Keratinocyte (primary cell): ENCODE measurements around the gene GRIPAP1. TPM values are rescaled to one million over a fixed set of nuclear protein-coding genes. Genes with fewer than 3 reads are reported as not detected.

Source experiments
- DNase-seq: peaks from one replicate; pipeline ENCODE4 v3.0.0-alpha.2; 2011; ENCODE audit warnings: low read depth, missing footprints, low spot score
- FAIRE-seq: peaks from 2 replicates; lab custom pipeline; 2011; peaks lifted over from hg19 to GRCh38; lab: Jason Lieb, UNC
- H2AFZ ChIP-seq: 2 replicates; pipeline ENCODE4 v1.6.0; 2012; ENCODE audit warnings: low read length, control low read depth, inconsistent platforms; ENCODE audit not compliant: control insufficient read depth
- H3K27ac ChIP-seq: 2 replicates; pipeline ENCODE4 v1.5.1; 2011; ENCODE audit warnings: low read length; ENCODE audit not compliant: control insufficient read depth, insufficient read depth
- H3K27me3 ChIP-seq: 3 replicates; pipeline ENCODE4 v1.6.0; 2011; ENCODE audit warnings: low read length; ENCODE audit not compliant: control insufficient read depth, insufficient read depth; ENCODE audit errors: extremely low read depth
- H3K36me3 ChIP-seq, 2 experiments: 2 replicates in 1 of 2; 3 replicates in 1 of 2; pipeline ENCODE4 v1.5.1; 2011; ENCODE audit warnings: low read length in 2 of 2, mild to moderate bottlenecking in 1 of 2; ENCODE audit not compliant: control insufficient read depth in 2 of 2, insufficient read depth in 2 of 2; ENCODE audit errors: extremely low read depth in 1 of 2
- H3K4me1 ChIP-seq: 3 replicates; pipeline ENCODE4 v1.5.1; 2011; ENCODE audit warnings: low read length; ENCODE audit not compliant: control insufficient read depth, insufficient read depth; ENCODE audit errors: extremely low read depth
- H3K4me2 ChIP-seq: 3 replicates; pipeline ENCODE4 v1.6.0; 2011; ENCODE audit warnings: low read depth, low read length; ENCODE audit not compliant: control insufficient read depth, insufficient read depth; ENCODE audit errors: extremely low read depth
- H3K4me3 ChIP-seq, 3 experiments: fragments of 200-600 bp in 1 of 3; sonication (generic) in 1 of 3; 2 replicates in 2 of 3; 3 replicates in 1 of 3; pipeline ENCODE4 v1.5.1; 2011 to 2016; ENCODE audit warnings: low read length in 3 of 3, mild to moderate bottlenecking in 3 of 3, control low read depth in 2 of 3, inconsistent platforms in 1 of 3, low read depth in 1 of 3, mixed read lengths in 1 of 3, mixed run types in 1 of 3, moderate library complexity in 1 of 3; ENCODE audit not compliant: control insufficient read depth in 2 of 3, insufficient read depth in 2 of 3; ENCODE audit errors: extremely low read depth in 1 of 3
- H3K79me2 ChIP-seq: 2 replicates; pipeline ENCODE4 v1.6.0; 2012; ENCODE audit warnings: low read length; ENCODE audit not compliant: control insufficient read depth, insufficient read depth
- H3K9ac ChIP-seq: 3 replicates; pipeline ENCODE4 v1.6.0; 2011; ENCODE audit warnings: low read length; ENCODE audit not compliant: control insufficient read depth, insufficient read depth; ENCODE audit errors: extremely low read depth
- H3K9me1 ChIP-seq: 3 replicates; pipeline ENCODE4 v1.6.0; 2011; ENCODE audit warnings: low read length; ENCODE audit not compliant: control insufficient read depth, insufficient read depth; ENCODE audit errors: extremely low read depth
- H3K9me3 ChIP-seq: 2 replicates; pipeline ENCODE4 v1.5.1; 2012; ENCODE audit warnings: low read depth, low read length; ENCODE audit not compliant: control insufficient read depth
- H4K20me1 ChIP-seq: 3 replicates; pipeline ENCODE4 v1.6.0; 2011; ENCODE audit warnings: low read length; ENCODE audit not compliant: control insufficient read depth, insufficient read depth; ENCODE audit errors: extremely low read depth
- CTCF ChIP-seq, 3 experiments: IDR thresholded peaks in 1 of 3; conservative IDR thresholded peaks in 1 of 3; optimal IDR thresholded peaks in 1 of 3; 2 replicates in 2 of 3; 3 replicates in 1 of 3; pipeline versions ENCODE3 to v1.5.1; 2011; ENCODE audit warnings: low read length in 3 of 3, mild to moderate bottlenecking in 3 of 3, moderate library complexity in 2 of 3, control low read depth in 1 of 3, inconsistent platforms in 1 of 3; ENCODE audit not compliant: insufficient read depth in 2 of 3; ENCODE audit errors: extremely low read depth in 1 of 3
- EZH2 ChIP-seq: IDR thresholded peaks from one replicate; pipeline ENCODE4 v1.6.1; 2012; ENCODE audit warnings: inconsistent platforms, mild to moderate bottlenecking, low read length, moderate library complexity
- dilution Hi-C: fragments of 300-500 bp; cut with MboI; formaldehyde crosslinking; loops from one replicate; pipeline ENCODE4 v1.7.0; 2020; ENCODE audit warnings: low sequenced_read_pairs; ENCODE audit not compliant: extremely low pct_ligation_motif_present
- polyA plus RNA-seq, 5 experiments: library from polyadenylated mRNA; depleted of rRNA in 3 of 5; stranded (reverse) in 3 of 5; stranded (forward) in 1 of 5; unstranded in 1 of 5; fragments of >200 nt; gene quantifications; 1 replicate in 1 of 5; 2 replicates in 3 of 5; 3 replicates in 1 of 5; pipeline versions ENCODE4 v1.2.1 to v1.2.3, GENCODE V29; 2011 to 2012; ENCODE audit warnings: missing spikeins in 2 of 5, low read depth in 1 of 5, low replicate concordance in 1 of 5

Gene GRIPAP1
- polyA plus RNA-seq, 1 donor (not counting 4 experiments of a cell fraction or from before 2014, with no cell fraction given), result 23.0 TPM

GRCh38 chrX:48940404-48940955 is 61.6 kb downstream of the GRIPAP1 start:
- Histone ChIP-seq H3K27ac (no peak overlapping the region), H4K20me1 (no peaks in the 10 kb centered on the region), H3K36me3 (peaks cover 2 to 6% of the 10 kb centered on the region in 2 experiments)

GRCh38 chrX:48939524-48940228 is 62.4 kb downstream of the GRIPAP1 start:
- Histone ChIP-seq H3K27ac (no peak overlapping the region), H3K27me3 (no peaks in the 10 kb centered on the region), H3K9ac (no peak overlapping the region), H3K36me3 (peaks cover 2 to 6% of the 10 kb centered on the region in 2 experiments), H3K4me2 (no peak overlapping the region), H3K9me3 (no peaks in the 10 kb centered on the region), H3K79me2 (peaks cover 35% of the 10 kb centered on the region), H3K4me3 (no peak overlapping the region), H3K9me1 (no peaks in the 10 kb centered on the region), H3K4me1 (no peaks in the 10 kb centered on the region), H4K20me1 (no peaks in the 10 kb centered on the region), H2AFZ (no peak overlapping the region)
- TF ChIP-seq EZH2, result no peak
- DNase-seq (no peak), FAIRE-seq (no peak)
- dilution Hi-C loops, result no loop called here

More at GRCh38 chrX:48940404-48940955, 61.6 kb downstream of the GRIPAP1 start:
- DNase-seq (no peak), FAIRE-seq (no peak)
- H3K9ac ChIP-seq, result no peak overlapping the region
- H3K4me2 ChIP-seq, result no peak overlapping the region
- TF ChIP-seq EZH2 (no peak), CTCF (optimal IDR thresholded peaks at IDR 0.05 in 1 of 3, IDR thresholded peaks at IDR 0.05 in 1 of 3, conservative IDR thresholded peaks at IDR 0.05 in 1 of 3; ENCODE audit: extremely low read depth in 1 of 3, insufficient read depth in 2 of 3, low read length in 3 of 3) (no peak)
- H3K9me3 ChIP-seq, result no peaks in the 10 kb centered on the region
- H2AFZ ChIP-seq, result no peak overlapping the region
- H3K79me2 ChIP-seq, result peaks cover 35% of the 10 kb centered on the region
- dilution Hi-C loops, result no loop called here
- H3K27me3 ChIP-seq, result no peaks in the 10 kb centered on the region
- no peak overlapping the region for H3K4me3 ChIP-seq
- H3K9me1 ChIP-seq, result no peaks in the 10 kb centered on the region
- H3K4me1 ChIP-seq, result no peaks in the 10 kb centered on the region
